ENCODE measurements around the gene HPDL.

The HPDL gene

DNA sequence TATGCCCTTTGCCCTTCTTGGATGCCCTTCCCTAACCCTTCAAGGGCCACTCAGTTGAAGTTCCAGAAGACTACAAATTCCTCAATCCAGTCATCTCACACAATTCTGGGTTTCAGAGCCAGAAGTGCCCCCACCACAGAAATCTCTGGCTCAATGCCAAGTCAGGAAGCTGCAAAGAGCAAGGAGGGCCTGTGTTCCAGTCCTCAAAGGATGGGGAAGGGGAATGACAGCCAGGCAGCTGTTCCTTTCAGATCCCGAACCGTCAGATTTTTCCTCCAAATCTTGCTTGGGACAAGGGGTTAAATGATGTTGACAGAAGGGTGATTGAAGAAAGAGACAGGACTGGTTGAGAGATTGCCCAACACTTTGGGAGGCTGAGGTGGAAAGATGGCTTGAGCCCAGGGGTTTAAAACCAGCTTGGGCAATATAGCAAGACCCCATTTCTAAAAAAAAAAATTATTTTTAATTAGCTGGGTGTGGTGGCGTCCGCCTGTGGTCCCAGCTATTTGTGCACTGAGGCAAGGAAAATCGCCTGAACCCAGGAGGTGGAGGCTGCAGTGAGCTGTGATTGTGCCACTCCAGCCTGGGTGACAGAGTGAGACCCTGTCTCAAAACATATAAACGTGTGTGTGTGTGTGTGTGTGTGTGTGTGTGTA lies 716 bp upstream of the HPDL start:
- DNase-seq (ENCODE audit: low read depth), result peak; percentile 17
- TF ChIP-seq, protein P1, sequence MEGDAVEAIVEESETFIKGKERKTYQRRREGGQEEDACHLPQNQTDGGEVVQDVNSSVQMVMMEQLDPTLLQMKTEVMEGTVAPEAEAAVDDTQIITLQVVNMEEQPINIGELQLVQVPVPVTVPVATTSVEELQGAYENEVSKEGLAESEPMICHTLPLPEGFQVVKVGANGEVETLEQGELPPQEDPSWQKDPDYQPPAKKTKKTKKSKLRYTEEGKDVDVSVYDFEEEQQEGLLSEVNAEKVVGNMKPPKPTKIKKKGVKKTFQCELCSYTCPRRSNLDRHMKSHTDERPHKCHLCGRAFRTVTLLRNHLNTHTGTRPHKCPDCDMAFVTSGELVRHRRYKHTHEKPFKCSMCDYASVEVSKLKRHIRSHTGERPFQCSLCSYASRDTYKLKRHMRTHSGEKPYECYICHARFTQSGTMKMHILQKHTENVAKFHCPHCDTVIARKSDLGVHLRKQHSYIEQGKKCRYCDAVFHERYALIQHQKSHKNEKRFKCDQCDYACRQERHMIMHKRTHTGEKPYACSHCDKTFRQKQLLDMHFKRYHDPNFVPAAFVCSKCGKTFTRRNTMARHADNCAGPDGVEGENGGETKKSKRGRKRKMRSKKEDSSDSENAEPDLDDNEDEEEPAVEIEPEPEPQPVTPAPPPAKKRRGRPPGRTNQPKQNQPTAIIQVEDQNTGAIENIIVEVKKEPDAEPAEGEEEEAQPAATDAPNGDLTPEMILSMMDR (IDR thresholded peaks at IDR 0.05; ENCODE audit: low read length, missing control alignments), result no peak
- peak overlapping the region; percentile 54 for H3K4me3 ChIP-seq (replicated peaks; ENCODE audit: low read depth, low read length)

DNA sequence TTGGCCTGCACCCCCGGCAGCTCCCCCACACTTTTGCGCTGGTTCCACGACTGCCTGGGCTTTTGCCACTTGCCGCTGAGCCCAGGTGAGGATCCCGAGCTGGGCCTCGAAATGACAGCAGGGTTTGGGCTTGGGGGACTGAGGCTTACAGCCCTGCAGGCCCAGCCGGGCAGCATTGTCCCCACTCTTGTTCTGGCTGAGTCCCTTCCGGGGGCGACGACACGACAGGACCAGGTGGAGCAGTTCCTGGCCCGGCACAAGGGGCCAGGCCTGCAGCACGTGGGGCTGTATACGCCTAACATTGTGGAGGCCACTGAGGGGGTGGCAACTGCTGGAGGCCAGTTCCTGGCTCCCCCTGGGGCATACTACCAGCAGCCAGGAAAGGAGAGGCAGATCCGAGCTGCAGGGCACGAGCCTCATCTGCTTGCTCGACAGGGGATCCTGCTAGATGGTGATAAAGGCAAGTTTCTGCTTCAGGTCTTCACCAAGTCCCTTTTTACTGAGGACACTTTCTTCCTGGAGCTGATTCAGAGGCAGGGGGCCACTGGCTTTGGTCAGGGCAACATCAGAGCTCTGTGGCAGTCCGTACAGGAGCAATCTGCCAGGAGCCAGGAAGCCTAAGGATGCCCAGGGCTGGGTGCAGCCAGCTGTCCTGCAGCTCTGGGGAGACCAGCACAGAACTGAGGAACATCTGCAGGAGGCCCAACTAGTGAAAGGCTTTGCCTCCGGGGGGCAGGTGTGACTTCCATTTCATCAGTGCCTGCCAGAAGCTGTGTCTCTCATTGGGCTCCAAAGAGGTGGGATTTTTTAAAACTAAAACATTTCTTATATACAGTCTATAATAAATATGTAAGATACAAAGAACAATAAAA lies 1.2 kb downstream of the HPDL start:
- no peak overlapping the region for H3K4me3 ChIP-seq (replicated peaks; ENCODE audit: low read depth, low read length)
- TF ChIP-seq, protein P1 (IDR thresholded peaks at IDR 0.05; ENCODE audit: low read length, missing control alignments), result no peak
- DNase-seq (ENCODE audit: low read depth), result no peak

DNA sequence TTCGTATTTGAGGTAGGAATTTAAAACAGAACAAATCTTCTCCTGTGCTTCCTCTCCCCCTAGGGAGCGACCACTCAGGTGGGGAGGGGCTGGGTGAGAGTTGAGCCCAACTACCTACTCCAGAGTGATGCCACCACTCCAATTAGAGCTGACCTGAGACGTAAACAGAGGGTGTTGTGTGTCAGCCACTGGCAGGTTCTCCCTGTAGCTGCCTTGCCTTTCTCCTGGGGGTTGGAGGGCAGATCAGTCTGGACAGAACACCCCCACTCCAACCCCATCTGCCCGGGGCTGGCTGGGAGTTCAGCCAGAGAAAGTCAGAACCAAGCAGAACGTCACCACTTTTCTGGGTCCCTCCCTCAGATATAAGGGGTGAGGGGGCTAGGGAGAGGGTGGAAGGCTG lies 2.0 kb downstream of the HPDL start:
- TF ChIP-seq, protein P1 (IDR thresholded peaks at IDR 0.05; ENCODE audit: low read length, missing control alignments), result no peak
- no peak overlapping the region for H3K4me3 ChIP-seq (replicated peaks; ENCODE audit: low read depth, low read length)
- no peak for DNase-seq (ENCODE audit: low read depth)

DNA sequence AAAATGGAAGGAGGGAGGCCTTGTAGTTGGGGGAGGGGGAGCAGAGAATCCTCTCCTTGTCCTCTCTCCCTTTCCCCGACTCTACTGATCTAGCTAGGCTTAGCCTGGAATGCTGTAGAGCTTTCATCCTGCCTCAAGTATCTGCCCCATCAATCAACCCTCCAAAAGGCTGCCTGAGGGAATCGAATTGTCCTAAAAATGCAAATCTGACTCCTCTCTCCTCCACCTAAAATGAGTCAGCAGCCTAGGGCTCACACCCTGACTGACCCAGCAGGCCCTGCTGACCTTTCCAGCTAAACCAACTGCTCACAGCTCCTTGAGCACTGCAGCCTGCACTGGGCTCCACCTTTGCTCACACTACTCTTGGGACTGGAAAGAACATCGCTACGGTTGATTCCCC lies 2.8 kb downstream of the HPDL start:
- TF ChIP-seq, protein P1 (IDR thresholded peaks at IDR 0.05; ENCODE audit: low read length, missing control alignments), result no peak
- H3K4me3 ChIP-seq (replicated peaks; ENCODE audit: low read depth, low read length), result no peak overlapping the region

DNA sequence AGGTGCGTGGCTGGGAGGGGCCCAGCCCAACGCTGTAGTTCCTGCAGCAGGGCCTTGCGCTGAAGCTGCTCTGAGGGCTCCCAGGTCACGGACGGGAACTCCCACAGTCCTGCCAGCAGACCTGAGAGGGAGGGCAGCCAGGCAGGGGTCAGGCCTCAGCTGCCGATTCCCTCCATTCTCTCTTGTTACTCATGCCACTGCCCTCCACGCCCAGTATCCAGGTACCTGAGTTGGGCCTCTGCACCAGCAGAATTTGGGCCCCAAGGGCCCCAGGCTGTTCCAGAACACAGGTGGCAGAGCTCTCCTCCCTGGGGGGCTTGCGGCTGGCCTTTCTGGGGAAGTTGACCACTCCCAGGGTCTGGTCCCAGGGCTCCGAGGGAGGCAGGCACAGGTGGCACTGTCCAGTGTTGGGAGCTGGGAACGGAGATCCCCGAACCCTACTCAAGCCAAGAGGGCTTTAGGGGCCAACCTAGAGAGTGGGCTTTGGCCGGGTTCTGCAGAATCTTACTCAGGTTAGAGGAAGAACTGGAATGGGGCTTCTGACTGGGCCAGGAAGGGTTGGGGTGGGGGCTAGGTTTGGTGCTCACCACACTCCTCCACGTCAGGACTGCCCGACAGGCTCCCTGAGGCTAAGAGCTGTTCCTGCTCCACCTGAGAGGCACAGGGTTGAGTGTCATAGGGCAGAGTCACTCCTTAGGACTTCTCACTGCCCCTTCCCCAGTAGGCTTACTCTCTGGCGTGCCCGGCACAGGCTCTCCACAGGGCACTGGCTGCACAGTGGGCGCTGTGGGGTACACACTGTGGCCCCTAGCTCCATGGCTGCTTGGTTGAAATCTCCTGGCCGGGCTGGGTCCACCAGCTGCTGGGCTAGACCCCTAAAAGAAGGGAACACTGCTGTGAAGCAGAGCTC lies 5.0 kb downstream of the HPDL start:
- TF ChIP-seq, protein P1 (IDR thresholded peaks at IDR 0.05; ENCODE audit: low read length, missing control alignments), result no peak
- no peak for DNase-seq (ENCODE audit: low read depth)
- H3K4me3 ChIP-seq (replicated peaks; ENCODE audit: low read depth, low read length), result no peak overlapping the region

More for the DNA sequence above, 2.8 kb downstream of the HPDL start:
- no peak for DNase-seq (ENCODE audit: low read depth)

DNA sequence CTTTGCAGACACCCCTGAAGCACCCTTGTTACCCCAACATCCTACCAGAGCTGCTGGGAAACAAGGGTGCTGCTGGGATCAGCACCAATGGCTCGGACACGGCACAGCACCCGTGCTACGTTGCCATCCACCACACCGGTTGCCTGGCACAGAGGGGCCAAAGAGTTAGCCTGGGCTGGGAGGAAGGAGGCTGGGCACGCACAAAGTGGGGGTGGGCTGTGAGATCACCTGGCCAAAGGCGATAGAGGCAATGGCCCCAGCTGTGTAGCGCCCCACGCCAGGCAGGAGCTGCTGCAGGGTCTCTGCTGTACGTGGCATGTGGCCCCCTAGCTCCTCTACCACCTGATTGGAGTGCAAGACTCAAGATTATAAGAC lies 5.6 kb downstream of the HPDL start:
- DNase-seq (ENCODE audit: low read depth), result no peak
- TF ChIP-seq, protein P1 (IDR thresholded peaks at IDR 0.05; ENCODE audit: low read length, missing control alignments), result no peak
- H3K4me3 ChIP-seq (replicated peaks; ENCODE audit: low read depth, low read length), result no peak overlapping the region
